GM12892 (cell line): Measurements from ENCODE around the gene POFUT1.

Experiments used
- POLR2A ChIP-seq: IDR thresholded peaks from 2 replicates; pipeline ENCODE4 v1.6.1; 2011; ENCODE audit warnings: low read depth, low read length, control low read depth
- TAF1 ChIP-seq: IDR thresholded peaks from 2 replicates; pipeline ENCODE4 v1.6.1; 2011; ENCODE audit warnings: low read depth, mild to moderate bottlenecking, control low read depth, low read length, borderline replicate concordance

DNA sequence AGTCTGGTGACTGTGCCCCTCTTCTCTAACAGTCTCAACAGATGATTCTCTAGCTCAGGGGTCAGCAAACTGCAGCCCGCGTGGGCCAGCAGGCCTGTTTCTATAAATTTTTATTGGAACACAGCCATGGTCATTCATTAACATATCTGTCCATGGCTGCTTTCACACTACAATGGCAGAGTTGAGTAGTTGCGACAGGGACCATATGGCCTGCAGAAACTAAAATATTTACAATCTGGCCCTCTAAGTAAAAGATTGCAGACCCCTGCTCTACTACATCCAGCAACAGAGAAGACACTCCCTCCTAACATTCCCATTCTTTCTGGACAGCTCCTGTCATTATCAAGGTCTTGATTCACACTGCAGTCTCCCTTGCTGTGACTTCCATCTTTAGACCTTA lies 45.3 kb upstream of the POFUT1 start:
- TF ChIP-seq POLR2A (no peak), TAF1 (no peak)
